H9 (cell line): ENCODE results near the gene SERPINA6. TPM values are rescaled to one million over a fixed set of nuclear protein-coding genes. Genes with fewer than 3 reads are reported as not detected.

ENCODE experiments used
- DNase-seq: peaks from one replicate; pipeline ENCODE4 v3.0.0-alpha.2; 2017
- H2AFZ ChIP-seq: one replicate; pipeline ENCODE4 v1.6.1; 2013; ENCODE audit warnings: mild to moderate bottlenecking, low read length, control low read depth, moderate library complexity
- H2AK5ac ChIP-seq: 2 replicates; pipeline ENCODE4 v1.6.1; 2013; ENCODE audit warnings: low read length, control low read depth, mixed read lengths; ENCODE audit not compliant: insufficient read length
- H2BK120ac ChIP-seq: one replicate; pipeline ENCODE4 v1.6.1; 2013; ENCODE audit warnings: low read depth, mild to moderate bottlenecking, low read length, control low read depth, inconsistent platforms; ENCODE audit not compliant: poor library complexity, severe bottlenecking
- H2BK12ac ChIP-seq: 2 replicates; pipeline ENCODE4 v1.6.1; 2013; ENCODE audit warnings: low read length, control low read depth, mixed read lengths, low read depth; ENCODE audit not compliant: insufficient read length
- H2BK15ac ChIP-seq: 2 replicates; pipeline ENCODE4 v1.6.1; 2013; ENCODE audit warnings: low read depth, low read length, control low read depth
- H2BK20ac ChIP-seq: one replicate; pipeline ENCODE4 v1.6.1; 2013; ENCODE audit warnings: low read depth, mild to moderate bottlenecking, low read length, control low read depth, inconsistent platforms; ENCODE audit not compliant: poor library complexity, severe bottlenecking
- H2BK5ac ChIP-seq: 2 replicates; pipeline ENCODE4 v1.6.1; 2013; ENCODE audit warnings: low read length, control low read depth, mixed read lengths; ENCODE audit not compliant: insufficient read length
- H3K14ac ChIP-seq: 2 replicates; pipeline ENCODE4 v1.6.1; 2013; ENCODE audit warnings: low read length, control low read depth; ENCODE audit not compliant: insufficient read depth
- H3K18ac ChIP-seq: 2 replicates; pipeline ENCODE4 v1.6.1; 2013; ENCODE audit warnings: low read depth, mild to moderate bottlenecking, mixed read lengths, low read length, control low read depth; ENCODE audit not compliant: insufficient read length
- H3K23ac ChIP-seq: 2 replicates; pipeline ENCODE4 v1.6.1; 2013; ENCODE audit warnings: low read length, control low read depth, mixed read lengths, low read depth; ENCODE audit not compliant: insufficient read length
- H3K23me2 ChIP-seq: 2 replicates; pipeline ENCODE4 v1.6.1; 2013; ENCODE audit warnings: low read depth, mild to moderate bottlenecking, mixed read lengths, low read length, control low read depth; ENCODE audit not compliant: insufficient read length, poor library complexity, severe bottlenecking
- H3K27ac ChIP-seq: 2 replicates; pipeline ENCODE4 v1.5.1; 2013; ENCODE audit warnings: low read length, control low read depth, mixed read lengths, low read depth; ENCODE audit not compliant: insufficient read length
- H3K27me3 ChIP-seq: 2 replicates; pipeline ENCODE4 v1.6.1; 2013; ENCODE audit warnings: low read length, control low read depth, inconsistent platforms; ENCODE audit not compliant: insufficient read depth
- H3K4ac ChIP-seq: 2 replicates; pipeline ENCODE4 v1.6.1; 2013; ENCODE audit warnings: low read depth, mild to moderate bottlenecking, control low read depth, inconsistent platforms, low read length, moderate library complexity
- H3K4me1 ChIP-seq: 2 replicates; pipeline ENCODE4 v1.6.1; 2013; ENCODE audit warnings: low read length, control low read depth, inconsistent platforms; ENCODE audit not compliant: insufficient read depth
- H3K4me2 ChIP-seq: 2 replicates; pipeline ENCODE4 v1.6.1; 2013; ENCODE audit warnings: low read length, control low read depth, mixed read lengths; ENCODE audit not compliant: insufficient read length, insufficient read depth
- H3K56ac ChIP-seq: 2 replicates; pipeline ENCODE4 v1.6.1; 2013; ENCODE audit warnings: low read depth, mild to moderate bottlenecking, mixed read lengths, low read length, control low read depth; ENCODE audit not compliant: insufficient read length
- H3K79me1 ChIP-seq: 2 replicates; pipeline ENCODE4 v1.6.1; 2013; ENCODE audit warnings: low read depth, mild to moderate bottlenecking, moderate library complexity, low read length, control low read depth, inconsistent platforms; ENCODE audit not compliant: insufficient read depth, poor library complexity, severe bottlenecking
- H3K79me2 ChIP-seq: 2 replicates; pipeline ENCODE4 v1.6.1; 2013; ENCODE audit warnings: low read length, control low read depth, inconsistent platforms; ENCODE audit not compliant: insufficient read depth
- H3K9ac ChIP-seq: 2 replicates; pipeline ENCODE4 v1.6.1; 2013; ENCODE audit warnings: low read length, control low read depth, mixed read lengths; ENCODE audit not compliant: insufficient read length; ENCODE audit errors: extremely low read depth
- H3K9me3 ChIP-seq: one replicate; pipeline ENCODE4 v1.6.1; 2013; ENCODE audit warnings: low read depth, low read length, inconsistent platforms; ENCODE audit not compliant: control insufficient read depth
- H3T11ph ChIP-seq: one replicate; pipeline ENCODE4 v1.6.1; 2013; ENCODE audit warnings: mild to moderate bottlenecking, low read length, control low read depth, inconsistent platforms
- H4K20me1 ChIP-seq: one replicate; pipeline ENCODE4 v1.6.1; 2013; ENCODE audit not compliant: control insufficient read depth, insufficient read length, insufficient read depth
- H4K5ac ChIP-seq: 2 replicates; pipeline ENCODE4 v1.6.1; 2013; ENCODE audit warnings: low read depth, mild to moderate bottlenecking, mixed read lengths, low read length, control low read depth; ENCODE audit not compliant: insufficient read length
- H4K8ac ChIP-seq: replicated peaks from 2 replicates; pipeline ENCODE4 v1.6.1; 2013; ENCODE audit warnings: low read length, control low read depth, mixed read lengths, low read depth; ENCODE audit not compliant: insufficient read length
- H4K91ac ChIP-seq: 2 replicates; pipeline ENCODE4 v1.6.1; 2013; ENCODE audit warnings: low read depth, mild to moderate bottlenecking, moderate library complexity, mixed read lengths, low read length, control low read depth; ENCODE audit not compliant: insufficient read length
- H3K27ac Mint-ChIP-seq, 3 experiments: 2 replicates in 2 of 3; 3 replicates in 1 of 3; pipeline ENCODE4 v1.8.0; 2020 to 2021; ENCODE audit warnings: mixed read lengths in 3 of 3, mild to moderate bottlenecking in 1 of 3, moderate library complexity in 1 of 3
- H3K27me3 Mint-ChIP-seq: 2 replicates; pipeline ENCODE4 v1.8.0; 2021; ENCODE audit warnings: low read depth, mild to moderate bottlenecking, moderate library complexity, mixed read lengths
- H3K36me3 Mint-ChIP-seq, 3 experiments: 2 replicates in 2 of 3; 3 replicates in 1 of 3; pipeline ENCODE4 v1.8.0; 2020 to 2021; ENCODE audit warnings: low read depth in 3 of 3, mixed read lengths in 3 of 3; ENCODE audit not compliant: insufficient read depth in 1 of 3
- H3K4me1 Mint-ChIP-seq, 2 experiments: 2 replicates each; pipeline ENCODE4 v1.8.0; 2020; ENCODE audit warnings: mixed read lengths in 2 of 2
- H3K4me3 Mint-ChIP-seq, 2 experiments: 2 replicates in 1 of 2; 3 replicates in 1 of 2; pipeline ENCODE4 v1.8.0; 2020 to 2021; ENCODE audit warnings: mild to moderate bottlenecking in 2 of 2, mixed read lengths in 2 of 2, moderate library complexity in 1 of 2
- H3K9me3 Mint-ChIP-seq, 2 experiments: 2 replicates in 1 of 2; 3 replicates in 1 of 2; pipeline ENCODE4 v1.8.0; 2020; ENCODE audit warnings: mild to moderate bottlenecking in 2 of 2, mixed read lengths in 2 of 2, moderate library complexity in 1 of 2
- CTCF ChIP-seq: fragments of 200-600 bp; sonication (generic); conservative IDR thresholded peaks from 3 replicates; pipeline ENCODE4 v1.8.0; 2021; ENCODE audit warnings: antibody characterized with exemption, mild to moderate bottlenecking
- WGBS: extraction: QIAGEN DNeasy Blood & Tissue Kit; methylation state at CpG from one replicate; pipeline ENCODE4 v1.1.7; 2013; ENCODE audit warnings: missing lambda C conversion rate, low lambda C conversion rate, mixed read lengths; ENCODE audit not compliant: insufficient read length; ENCODE audit errors: extremely low coverage; 5-methylcytosine and 5-hydroxymethylcytosine counted together
- total RNA-seq: library from RNA; stranded (reverse); gene quantifications from 2 replicates; pipeline ENCODE4 v1.2.1, GENCODE V29; 2021

SERPINA6 gene
- total RNA-seq, 1 experiment from 2014 or later, result not detected

- Histone ChIP-seq H2BK5ac (no peak overlapping the region), H4K5ac (no peak overlapping the region), H3K23ac (no peak overlapping the region), H3K27ac (no peak overlapping the region), H2BK15ac (no peak overlapping the region), H3K23me2 (no peaks in the 10 kb centered on the region), H4K20me1 (no peaks in the 10 kb centered on the region), H3K9ac (no peak overlapping the region), H3K27me3 (no peaks in the 10 kb centered on the region), H3K4me1 (no peaks in the 10 kb centered on the region; the same call in 1 of the 2 replicates), H3T11ph (no peak overlapping the region), H3K14ac (no peak overlapping the region), H3K79me2 (no peaks in the 10 kb centered on the region), H3K4ac (no peak overlapping the region), H4K8ac (no peak overlapping the region), H3K56ac (no peak overlapping the region), H4K91ac (no peak overlapping the region), H3K9me3 (no peaks in the 10 kb centered on the region), H2BK20ac (no peak overlapping the region), H2AK5ac (no peak overlapping the region), H3K79me1 (no peaks in the 10 kb centered on the region), H2BK12ac (no peak overlapping the region), H2AFZ (no peak overlapping the region), H3K4me2 (no peak overlapping the region), H3K18ac (no peak overlapping the region), H2BK120ac (no peak overlapping the region)
- H3K27me3 Mint-ChIP-seq, result no peaks in the 10 kb centered on the region; the same call in 1 of the 2 replicates
- WGBS, result no CpG with 5 or more reads among the region's 13 CpGs
- TF ChIP-seq CTCF, result no peak
- no peaks in the 10 kb centered on the region for H3K36me3 Mint-ChIP-seq
- H3K4me3 Mint-ChIP-seq, result no peak overlapping the region
- H3K27ac Mint-ChIP-seq, result peak overlapping the region in 1 of 3 experiments; percentile 14; a peak in 1 of 7 replicates
- no peak for DNase-seq
- H3K4me1 Mint-ChIP-seq, result peaks cover 2 to 11% of the 10 kb centered on the region in 2 experiments; a peak in 3 of 4 replicates
- no peaks in the 10 kb centered on the region for H3K9me3 Mint-ChIP-seq
Measured at GRCh38 chr14:94291159-94291905, 31.8 kb downstream of the SERPINA6 start.
